ENCODE measurements around the gene PRR27.

The PRR27 gene

DNA sequence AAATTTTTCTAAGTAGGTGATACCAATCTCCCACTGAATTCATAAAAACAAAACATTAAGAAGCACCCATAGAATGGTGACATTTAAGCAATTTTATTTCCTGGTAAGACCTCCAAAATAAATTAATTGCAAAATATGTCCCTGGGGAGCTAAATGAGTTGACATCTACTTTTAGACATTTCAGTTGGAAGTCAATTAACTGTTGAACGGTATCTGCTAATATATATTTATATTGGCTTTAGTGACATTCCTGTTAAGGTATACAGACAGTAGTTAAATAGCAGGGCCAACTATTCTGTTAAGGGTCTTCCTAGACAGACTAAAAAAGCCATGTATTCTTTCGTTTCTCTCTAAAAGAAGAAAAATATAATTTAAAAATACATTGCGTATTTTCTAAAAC, at the start of gene PRR27:
TSS of gene PRR27 (plus strand) at position 301 of the 400 bp plus-strand sequence. CDS start 139 bp downstream, outside the sequence.
- no peak for DNase-seq

DNA sequence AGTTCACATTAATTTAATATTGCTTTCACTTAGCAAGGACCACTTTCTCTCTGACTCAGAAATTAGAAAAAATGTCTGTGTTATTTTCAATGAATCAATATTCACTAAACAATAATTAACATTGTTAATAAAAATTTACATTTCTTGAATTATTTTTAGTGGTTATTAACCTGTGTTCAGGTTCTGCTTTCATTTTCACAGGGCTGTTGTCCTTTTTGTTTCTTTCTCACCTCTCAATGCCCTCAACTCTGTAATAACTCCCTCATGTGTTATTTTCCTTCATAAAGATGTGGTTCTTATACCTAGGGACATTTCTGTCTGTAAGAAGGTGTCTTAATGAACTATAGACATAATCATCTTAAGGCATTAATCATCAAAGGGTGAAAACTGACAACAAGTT, 43.1 kb upstream of the PRR27 start:
- DNase-seq, result no peak

DNA sequence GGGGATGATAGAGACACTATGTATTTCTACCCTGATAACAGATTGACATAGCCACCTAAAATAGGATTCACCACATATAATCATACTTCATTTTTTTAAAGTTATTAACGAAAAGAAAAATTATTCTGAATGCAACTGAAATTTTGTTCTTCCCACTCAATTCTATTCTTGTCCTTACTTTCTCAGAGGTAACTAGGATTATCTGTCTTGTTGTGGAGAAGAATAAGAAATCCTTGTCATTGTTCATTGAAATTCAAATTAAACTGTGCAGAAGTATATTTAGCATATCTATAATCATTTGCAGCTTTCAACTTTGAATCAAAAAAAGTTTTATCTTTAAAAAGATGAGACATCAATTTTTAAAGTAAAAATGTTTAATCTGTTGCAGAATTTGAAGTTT, 40.4 kb upstream of the PRR27 start:
- no peak for DNase-seq

GRCh38 chr4:70114096-70114495, 39.9 kb upstream of the PRR27 start:
- no peak for DNase-seq

DNA sequence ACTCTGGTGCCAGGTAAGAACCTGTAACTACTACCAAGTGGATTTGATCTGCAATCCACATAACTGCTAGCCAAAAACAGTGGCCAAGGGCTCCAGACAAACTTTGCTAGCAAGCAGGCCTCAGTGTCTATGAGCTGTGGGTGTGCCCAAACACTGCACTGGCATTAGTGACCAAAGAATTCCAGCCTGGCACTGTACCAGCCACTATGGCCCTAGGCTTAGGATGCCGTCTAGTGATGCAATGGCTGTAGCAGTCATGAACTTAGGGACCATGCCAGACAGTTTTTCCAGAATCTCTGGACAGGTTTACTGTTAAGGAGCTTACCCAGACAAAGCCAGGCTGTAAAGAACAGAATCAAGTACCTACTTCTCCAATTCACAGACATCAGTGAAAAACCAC, 33.7 kb upstream of the PRR27 start:
- no peak for DNase-seq

- DNase-seq, result no peak
Observed at GRCh38 chr4:70133473-70133872, 20.6 kb upstream of the PRR27 start.

GRCh38 chr4:70138751-70139150, 15.3 kb upstream of the PRR27 start:
- DNase-seq, result no peak

- DNase-seq, result no peak
Observed at GRCh38 chr4:70151271-70151670, 2.8 kb upstream of the PRR27 start.

GRCh38 chr4:70152088-70152487, 1.9 kb upstream of the PRR27 start:
- no peak for DNase-seq

GRCh38 chr4:70158576-70158975, 4.5 kb downstream of the PRR27 start:
- no peak for DNase-seq

DNA sequence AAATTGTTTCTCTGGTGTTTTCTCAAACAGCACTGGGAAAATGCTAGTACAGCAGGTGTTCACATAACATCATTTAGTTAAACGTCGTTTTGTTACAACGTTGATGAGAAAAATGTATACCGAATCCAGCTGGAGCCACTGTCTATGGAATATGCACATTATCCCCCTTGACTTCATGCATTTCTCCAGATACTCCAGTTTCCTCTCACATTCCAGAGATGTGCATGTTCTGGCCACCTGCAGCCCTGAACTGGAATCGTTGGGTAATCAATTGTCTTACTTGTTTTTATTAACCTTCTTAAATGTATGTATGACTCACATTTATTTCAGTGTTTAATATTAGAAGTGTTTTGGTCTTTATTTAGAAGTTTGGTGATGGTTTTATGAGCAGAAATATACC, 23.1 kb downstream of the PRR27 start:
- no peak for DNase-seq

DNA sequence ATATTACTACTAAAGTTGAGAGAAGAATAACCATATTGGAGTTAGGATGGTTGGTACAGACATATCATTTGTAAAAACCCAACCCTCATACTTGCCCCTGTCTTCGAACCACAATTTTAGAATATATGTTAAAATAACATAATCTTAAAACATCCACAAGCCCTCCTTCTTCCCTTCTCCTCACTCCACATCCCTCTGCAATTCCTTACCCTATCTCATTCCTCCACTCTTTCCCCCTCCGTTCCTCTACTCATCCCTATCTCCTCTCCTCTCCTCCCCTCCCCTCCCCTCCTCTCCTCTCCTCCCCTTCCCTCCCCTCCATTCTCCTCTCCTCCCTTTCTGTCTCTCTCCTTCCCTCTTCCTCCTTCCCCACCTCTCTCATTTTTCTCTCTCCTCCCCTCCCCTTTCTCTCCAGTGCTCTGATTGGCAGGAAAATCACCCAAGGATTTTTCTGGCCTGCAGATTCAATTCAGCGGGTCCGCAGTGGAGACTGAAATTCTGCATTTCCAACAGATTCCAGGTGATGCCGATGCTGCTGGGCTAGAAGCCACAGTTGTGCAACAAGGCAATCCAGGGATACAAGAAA, 24.1 kb downstream of the PRR27 start:
- no peak for DNase-seq

- no peak for DNase-seq
Observed at GRCh38 chr4:70179811-70180210, 25.8 kb downstream of the PRR27 start.

GRCh38 chr4:70181864-70182263, 27.8 kb downstream of the PRR27 start:
- no peak for DNase-seq

GRCh38 chr4:70182517-70183167, 28.6 kb downstream of the PRR27 start:
- no peak for DNase-seq

GRCh38 chr4:70183168-70183939, 29.3 kb downstream of the PRR27 start:
- DNase-seq, result no peak

GRCh38 chr4:70183940-70184246, 29.9 kb downstream of the PRR27 start:
- DNase-seq, result no peak

DNA sequence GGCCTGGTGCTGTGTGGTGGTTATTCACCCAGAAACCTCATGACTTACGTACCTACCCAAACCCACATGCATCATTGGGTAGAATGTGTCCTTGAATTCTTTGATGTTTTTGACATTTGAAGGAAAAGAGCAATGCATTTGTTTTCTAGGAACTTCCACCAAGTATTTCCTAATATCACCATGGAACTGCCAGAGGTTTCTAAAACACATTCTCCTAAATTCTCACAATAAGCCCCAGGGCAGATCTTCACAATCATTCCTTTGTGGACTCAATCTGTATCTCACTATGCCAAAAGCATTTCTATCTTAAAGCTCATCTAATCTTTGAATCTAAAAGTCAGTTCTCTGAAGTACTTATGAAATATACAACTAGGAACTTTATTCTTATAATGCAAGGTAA, 33.2 kb downstream of the PRR27 start:
- DNase-seq, result no peak

DNA sequence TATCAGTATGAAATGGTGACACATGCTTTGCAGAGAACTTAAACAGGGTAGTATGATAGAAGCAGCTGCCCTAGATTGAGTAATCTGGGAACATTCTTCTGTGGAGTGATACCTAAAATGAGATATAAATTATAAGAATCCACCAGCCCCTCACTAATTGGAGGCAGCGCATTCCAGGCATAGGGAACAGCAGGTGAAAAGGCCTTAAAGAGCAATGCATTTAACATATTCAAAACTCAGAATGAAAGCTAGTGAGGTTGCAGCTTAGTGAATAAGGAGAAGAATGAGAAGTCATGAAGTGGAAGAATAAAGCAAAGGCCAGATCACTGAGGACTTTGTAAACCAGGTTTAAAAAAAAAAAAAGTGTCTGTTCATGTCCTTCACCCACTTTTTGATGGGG, 36.5 kb downstream of the PRR27 start:
- no peak for DNase-seq

GRCh38 chr4:70191647-70192046, 37.6 kb downstream of the PRR27 start:
- no peak for DNase-seq

- DNase-seq, result no peak
Observed at GRCh38 chr4:70192895-70193294, 38.9 kb downstream of the PRR27 start.

- no peak for DNase-seq
Observed at GRCh38 chr4:70195425-70195824, 41.4 kb downstream of the PRR27 start, which contains the start of gene ODAM. ODAM (plus strand) TSS chr4:70195725; CDS start chr4:70196544, 819 bp downstream.

DNA sequence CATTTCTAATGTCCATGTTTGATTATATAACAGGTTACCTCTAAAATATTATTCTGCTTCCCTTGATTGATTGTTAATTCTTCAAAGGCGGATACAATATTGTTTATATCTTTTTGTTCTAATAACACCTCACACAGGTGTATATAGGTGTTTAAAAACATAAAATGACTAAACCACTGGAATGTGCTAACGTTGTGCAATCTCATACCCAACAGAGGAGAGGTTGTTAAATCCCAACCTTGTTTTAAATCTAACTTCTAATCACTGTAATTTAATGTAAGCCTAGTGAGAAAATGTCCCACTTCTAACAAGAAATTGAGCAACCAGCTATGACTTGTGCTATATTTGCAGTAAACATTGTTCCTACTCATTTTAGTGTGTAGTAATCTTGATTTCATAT, 42.8 kb downstream of the PRR27 start:
- DNase-seq, result no peak

- DNase-seq, result no peak
Observed at GRCh38 chr4:70197842-70198241, 43.8 kb downstream of the PRR27 start.
